HUES48 (cell line): Measurements from ENCODE around the gene CPEB4.

ENCODE experiments used
- H3K27ac ChIP-seq: one replicate; pipeline ENCODE4 v1.7.0; 2013; ENCODE audit warnings: low read depth, low read length, inconsistent platforms
- H3K27me3 ChIP-seq: 2 replicates; pipeline ENCODE4 v1.6.1; 2013; ENCODE audit warnings: mild to moderate bottlenecking, low read length; ENCODE audit not compliant: control insufficient read depth, insufficient read depth
- H3K36me3 ChIP-seq: 2 replicates; pipeline ENCODE4 v1.6.1; 2013; ENCODE audit warnings: low read length; ENCODE audit not compliant: control insufficient read depth, insufficient read depth
- H3K4me1 ChIP-seq: 2 replicates; pipeline ENCODE4 v1.6.1; 2013; ENCODE audit warnings: mild to moderate bottlenecking, low read length; ENCODE audit not compliant: control insufficient read depth, insufficient read depth
- H3K4me3 ChIP-seq: 2 replicates; pipeline ENCODE4 v1.5.1; 2013; ENCODE audit warnings: mild to moderate bottlenecking, low read depth, low read length
- H3K9ac ChIP-seq: 2 replicates; pipeline ENCODE4 v1.6.1; 2013; ENCODE audit warnings: mild to moderate bottlenecking, low read depth, low read length, moderate library complexity
- H3K9me3 ChIP-seq: 2 replicates; pipeline ENCODE4 v1.6.1; 2013; ENCODE audit warnings: low read length; ENCODE audit not compliant: control insufficient read depth, insufficient read depth

Gene CPEB4

GRCh38 chr5:173972607-173972924, 84.4 kb downstream of the CPEB4 start:
- Histone ChIP-seq H3K36me3 (no peaks in the 10 kb centered on the region), H3K9me3 (no peaks in the 10 kb centered on the region), H3K9ac (peak overlapping the region; percentile 52; the same call in 1 of the 2 replicates), H3K27ac (peak overlapping the region; percentile 16), H3K4me1 (peaks cover 42% of the 10 kb centered on the region), H3K27me3 (no peaks in the 10 kb centered on the region), H3K4me3 (peak overlapping the region; percentile 60)

- H3K27ac ChIP-seq = peak overlapping the region; percentile 16
- peak overlapping the region; percentile 60 for H3K4me3 ChIP-seq
- H3K9me3 ChIP-seq = no peaks in the 10 kb centered on the region
- no peaks in the 10 kb centered on the region for H3K27me3 ChIP-seq
- H3K9ac ChIP-seq = peak overlapping the region; percentile 52; the same call in 1 of the 2 replicates
- H3K4me1 ChIP-seq = peaks cover 40% of the 10 kb centered on the region
- no peaks in the 10 kb centered on the region for H3K36me3 ChIP-seq
Measured at GRCh38 chr5:173972925-173973615, 84.9 kb downstream of the CPEB4 start.

- Histone ChIP-seq H3K9ac (0 out of 2 replicates have a peak overlapping the region, but pooled peaks have one; percentile 27), H3K27me3 (no peaks in the 10 kb centered on the region), H3K4me3 (peak overlapping the region; percentile 60)
Measured at GRCh38 chr5:173973616-173973969, 85.4 kb downstream of the CPEB4 start.

GRCh38 chr5:173974688-173975239, 86.6 kb downstream of the CPEB4 start:
- peaks cover 24% of the 10 kb centered on the region for H3K4me1 ChIP-seq
- no peak overlapping the region for H3K9ac ChIP-seq
- no peaks in the 10 kb centered on the region for H3K36me3 ChIP-seq
- no peak overlapping the region for H3K4me3 ChIP-seq
- H3K9me3 ChIP-seq = no peaks in the 10 kb centered on the region
- H3K27me3 ChIP-seq = no peaks in the 10 kb centered on the region
- no peak overlapping the region for H3K27ac ChIP-seq

More at GRCh38 chr5:173973616-173973969, 85.4 kb downstream of the CPEB4 start:
- H3K9me3 ChIP-seq = no peaks in the 10 kb centered on the region
- peaks cover 34% of the 10 kb centered on the region for H3K4me1 ChIP-seq
- H3K27ac ChIP-seq = no peak overlapping the region
- H3K36me3 ChIP-seq = no peaks in the 10 kb centered on the region

- H3K4me1 ChIP-seq = peaks cover 10% of the 10 kb centered on the region
- H3K4me3 ChIP-seq = no peak overlapping the region
- H3K27me3 ChIP-seq = no peaks in the 10 kb centered on the region
- H3K9ac ChIP-seq = no peak overlapping the region
- H3K9me3 ChIP-seq = no peaks in the 10 kb centered on the region
- no peak overlapping the region for H3K27ac ChIP-seq
- H3K36me3 ChIP-seq = no peaks in the 10 kb centered on the region
Measured at GRCh38 chr5:173981185-173981761, 93.1 kb downstream of the CPEB4 start.

- Histone ChIP-seq H3K36me3 (no peaks in the 10 kb centered on the region), H3K27ac (no peak overlapping the region), H3K9ac (no peak overlapping the region), H3K4me1 (peaks cover 10% of the 10 kb centered on the region), H3K27me3 (no peaks in the 10 kb centered on the region), H3K9me3 (no peaks in the 10 kb centered on the region), H3K4me3 (no peak overlapping the region)
Measured at GRCh38 chr5:173984218-173984617, 96.1 kb downstream of the CPEB4 start.

DNA sequence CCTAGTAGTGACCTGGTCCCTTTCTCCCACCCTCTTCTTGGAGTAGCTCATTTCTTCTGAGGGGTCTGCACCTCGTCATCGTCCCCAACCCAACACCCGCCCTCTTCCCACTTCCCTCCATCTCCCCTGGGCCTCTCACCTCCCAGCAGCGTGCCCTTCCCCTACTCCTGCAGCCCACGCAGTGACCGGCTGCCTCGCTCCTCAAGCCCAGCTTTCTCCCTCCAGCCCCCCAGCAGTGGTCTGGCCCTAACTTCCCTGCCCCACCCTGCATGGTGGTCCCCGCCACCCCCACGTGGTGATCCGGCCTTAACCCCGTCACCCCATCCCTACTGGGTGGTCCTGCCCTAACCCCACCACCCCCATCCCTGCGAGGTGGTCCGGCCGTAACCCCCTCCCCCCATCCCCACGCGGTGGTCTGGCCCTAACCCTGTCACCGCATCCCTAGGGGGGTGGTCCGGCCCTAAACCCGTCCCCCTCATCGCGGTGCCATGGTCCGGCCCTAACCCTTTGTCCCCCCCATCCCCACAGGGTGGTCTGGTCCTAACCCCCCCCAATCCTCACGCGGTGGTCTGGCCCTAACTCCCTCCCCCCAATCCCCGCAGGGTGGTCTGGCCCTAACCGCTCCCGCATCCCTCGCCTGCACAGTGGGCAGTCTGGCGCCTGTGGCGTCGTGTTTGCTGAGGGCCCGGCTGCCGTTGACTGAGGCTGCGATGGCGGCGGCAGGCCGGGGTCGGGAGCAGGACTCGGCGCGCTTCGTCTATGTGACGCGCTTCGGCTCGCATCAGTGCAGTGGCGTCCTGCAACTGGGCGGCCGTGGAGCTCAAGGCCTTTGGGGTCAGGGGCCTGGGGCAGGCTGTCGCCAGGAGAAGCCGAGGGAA, 100.6 kb downstream of the CPEB4 start, which contains the start of gene C5orf47:
C5orf47 (plus strand) TSS at position 617 of the 878 bp plus-strand sequence; CDS start at position 711, 94 bp downstream.
- Histone ChIP-seq H3K27me3 (no peaks in the 10 kb centered on the region), H3K9ac (no peak within 1 kb of the TSS), H3K4me3 (no peak within 1 kb of the TSS), H3K36me3 (no peaks in the 10 kb centered on the region), H3K4me1 (no peaks in the 10 kb centered on the region; the same call in 1 of the 2 replicates), H3K27ac (no peak within 1 kb of the TSS), H3K9me3 (no peaks in the 10 kb centered on the region)

GRCh38 chr5:173989432-173990082, 101.4 kb downstream of the CPEB4 start:
- no peak overlapping the region for H3K27ac ChIP-seq

DNA sequence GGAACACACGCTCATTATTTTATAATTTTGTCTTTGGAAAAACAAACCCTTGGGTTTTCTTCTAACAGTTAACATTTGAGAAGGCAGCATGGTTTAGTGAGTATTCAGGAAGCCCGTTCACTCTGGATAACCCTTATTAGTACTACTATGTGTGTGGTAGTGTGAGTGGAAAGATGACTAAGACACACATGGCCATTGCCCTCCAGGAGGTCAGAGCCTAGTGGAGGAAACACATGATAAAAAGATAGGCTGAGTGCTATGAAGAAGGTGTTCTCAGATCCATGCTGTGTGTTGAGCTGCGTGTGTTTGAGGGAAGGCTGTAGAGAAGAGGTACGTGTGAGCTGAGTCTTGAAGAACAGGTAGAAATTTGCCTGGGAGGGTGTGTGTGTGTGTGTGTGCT, 109.2 kb downstream of the CPEB4 start:
- no peaks in the 10 kb centered on the region for H3K36me3 ChIP-seq
- no peaks in the 10 kb centered on the region for H3K9me3 ChIP-seq
- H3K4me1 ChIP-seq = no peaks in the 10 kb centered on the region; the same call in 1 of the 2 replicates
- no peaks in the 10 kb centered on the region for H3K27me3 ChIP-seq
- H3K27ac ChIP-seq = no peak overlapping the region
- H3K4me3 ChIP-seq = no peak overlapping the region
- H3K9ac ChIP-seq = no peak overlapping the region

More at GRCh38 chr5:173989432-173990082, 101.4 kb downstream of the CPEB4 start:
- no peaks in the 10 kb centered on the region for H3K27me3 ChIP-seq
- H3K36me3 ChIP-seq = no peaks in the 10 kb centered on the region
- no peaks in the 10 kb centered on the region; the same call in 1 of the 2 replicates for H3K4me1 ChIP-seq
- H3K4me3 ChIP-seq = no peak overlapping the region
- no peak overlapping the region for H3K9ac ChIP-seq
- no peaks in the 10 kb centered on the region for H3K9me3 ChIP-seq

DNA sequence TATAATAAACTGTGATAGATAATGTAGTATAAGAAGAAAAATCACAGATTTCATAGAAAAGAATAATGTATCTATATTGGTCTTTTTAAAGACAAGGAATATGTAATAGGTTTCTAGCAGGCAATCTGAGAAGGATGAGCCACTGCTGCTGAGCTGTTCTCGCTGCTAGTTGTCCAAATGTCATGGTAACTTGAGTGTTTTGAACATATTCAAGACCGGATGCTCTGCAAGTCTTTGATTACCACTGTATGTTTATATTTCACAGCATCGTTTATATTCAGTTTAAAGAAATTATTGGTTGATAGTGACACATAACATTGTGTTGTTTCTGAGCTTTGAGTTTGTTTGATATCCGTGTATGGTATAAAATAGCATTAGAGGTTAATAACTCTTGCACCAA, 110.4 kb downstream of the CPEB4 start:
- no peaks in the 10 kb centered on the region for H3K4me1 ChIP-seq

More for the DNA sequence above, 110.4 kb downstream of the CPEB4 start:
- no peaks in the 10 kb centered on the region for H3K9me3 ChIP-seq
- H3K27ac ChIP-seq = no peak overlapping the region
- H3K27me3 ChIP-seq = no peaks in the 10 kb centered on the region
- H3K4me3 ChIP-seq = no peak overlapping the region
- H3K9ac ChIP-seq = no peak overlapping the region
- H3K36me3 ChIP-seq = no peaks in the 10 kb centered on the region
